Vagina (tissue), 2 donors: ENCODE data around the gene COL25A1.

ENCODE experiments used
- CTCF ChIP-seq, 3 experiments: fragments of 450-650 bp in 2 of 3; fragments of 200-600 bp in 1 of 3; sonication (generic) in 1 of 3; IDR thresholded peaks; one replicate each; pipeline ENCODE4 v1.5.1; 2017 to 2019; ENCODE audit warnings: antibody characterized with exemption in 3 of 3, mild to moderate bottlenecking in 2 of 3, moderate library complexity in 2 of 3
- POLR2A ChIP-seq, 2 donors: fragments of 450-650 bp; IDR thresholded peaks; one replicate each; pipeline ENCODE4 v1.6.1; 2017; ENCODE audit warnings: antibody characterized with exemption in 2 of 2, mild to moderate bottlenecking in 2 of 2, moderate library complexity in 2 of 2
- POLR2AphosphoS5 ChIP-seq, 2 donors: sonication (generic); formaldehyde crosslinking; IDR thresholded peaks; one replicate each; pipeline ENCODE4 v1.9.0; 2017; ENCODE audit warnings: antibody characterized with exemption in 2 of 2, mild to moderate bottlenecking in 2 of 2, low read depth in 1 of 2; ENCODE audit not compliant: insufficient read depth in 1 of 2

GRCh38 chr4:109131559-109131958 lies 170.9 kb downstream of the COL25A1 start:
- TF ChIP-seq CTCF (IDR thresholded peaks at IDR 0.05) (no peak), POLR2A (IDR thresholded peaks at IDR 0.05) (no peak), POLR2AphosphoS5 (IDR thresholded peaks at IDR 0.05; ENCODE audit: insufficient read depth in 1 of 2, low read depth in 1 of 2) (no peak)
